Activated CD4-positive, alpha-beta memory T cell treated with anti-CD3 and anti-CD28 coated beads, Interleukin-2, amount 10 ng/mL, durations not matched to agents 7 days and 5 days (primary cell): ENCODE data around the gene PTGDR2. TPM values are rescaled to one million over a fixed set of nuclear protein-coding genes. Genes with fewer than 3 reads are reported as not detected.
"Not testable (repeated sequence)": the region's sequence is repeated elsewhere in the genome, so short reads cannot be mapped to it uniquely, and the experiment has no call there.

Experiments
- CTCF ChIA-PET: fragments of 350-600 bp; sonication (Branson Sonifier 250); formaldehyde crosslinking; loops from one replicate; lab custom pipeline; 2021; ENCODE audit warnings: antibody characterized with exemption, inconsistent platforms; lab: Charles Lee
- POLR2A ChIA-PET: fragments of 350-600 bp; sonication (Branson Sonifier 250); formaldehyde crosslinking; loops from one replicate; lab custom pipeline; 2021; ENCODE audit warnings: antibody characterized with exemption; lab: Charles Lee
- DNase-seq: peaks from one replicate; pipeline ENCODE4 v3.0.0-alpha.2; 2020
- H3K27ac Mint-ChIP-seq: one replicate; pipeline ENCODE4 v1.8.0; 2021; ENCODE audit warnings: mild to moderate bottlenecking, mixed read lengths
- H3K27me3 Mint-ChIP-seq: one replicate; pipeline ENCODE4 v1.8.0; 2021; ENCODE audit warnings: mixed read lengths
- H3K36me3 Mint-ChIP-seq: one replicate; pipeline ENCODE4 v1.8.0; 2021; ENCODE audit warnings: low read depth, mixed read lengths
- H3K4me1 Mint-ChIP-seq: one replicate; pipeline ENCODE4 v1.8.0; 2021; ENCODE audit warnings: mixed read lengths
- H3K4me3 Mint-ChIP-seq: one replicate; pipeline ENCODE4 v1.8.0; 2021; ENCODE audit warnings: mild to moderate bottlenecking, mixed read lengths
- H3K9me3 Mint-ChIP-seq: one replicate; pipeline ENCODE4 v1.8.0; 2021; ENCODE audit warnings: mixed read lengths
- total RNA-seq, 2 experiments: library from RNA; stranded (reverse); gene quantifications; one replicate each; pipeline ENCODE4 v1.2.3, GENCODE V29; 2021

The PTGDR2 gene
- total RNA-seq, 2 experiments from 2014 or later, result 5.7 TPM

DNA sequence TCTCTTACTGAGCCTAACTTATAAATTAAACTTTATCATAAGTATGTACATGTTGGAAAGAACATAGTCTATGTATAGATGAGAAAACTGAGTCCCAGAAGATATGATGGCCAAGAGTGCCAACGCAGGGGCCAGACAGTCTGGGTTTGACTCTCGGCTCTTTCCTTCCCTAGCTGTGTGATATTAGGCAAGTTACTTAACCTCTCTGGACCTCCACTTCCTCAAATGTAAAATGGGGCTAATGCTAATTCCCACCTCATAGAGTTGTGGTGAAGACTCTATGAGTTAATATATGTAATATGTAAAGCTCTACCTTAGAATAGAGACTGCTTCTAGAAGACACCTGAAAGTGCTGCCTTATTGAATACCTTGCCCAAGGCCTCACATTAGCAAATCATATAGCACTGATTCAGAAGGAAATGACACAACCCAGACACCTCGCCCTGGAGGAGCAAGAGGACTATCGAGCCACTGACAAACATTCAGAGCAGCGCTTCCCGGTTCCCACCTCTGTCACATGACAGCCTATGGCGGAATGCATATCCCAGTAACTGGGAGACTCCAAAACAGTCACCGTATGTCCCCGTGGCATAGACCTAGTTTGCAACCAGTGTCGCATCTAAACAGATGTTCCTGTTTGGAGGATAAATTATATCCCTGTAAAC lies 25.1 kb downstream of the PTGDR2 start:
- no peak overlapping the region for H3K27ac Mint-ChIP-seq
- POLR2A ChIA-PET, result interaction anchor here (0.6 to 2.4 kb wide), 4 partner anchors 42 to 141 kb away, joined by 3 to 20 read pairs (median 6); partner anchors contain the start of gene CD6
- no peak overlapping the region for H3K4me3 Mint-ChIP-seq

DNA sequence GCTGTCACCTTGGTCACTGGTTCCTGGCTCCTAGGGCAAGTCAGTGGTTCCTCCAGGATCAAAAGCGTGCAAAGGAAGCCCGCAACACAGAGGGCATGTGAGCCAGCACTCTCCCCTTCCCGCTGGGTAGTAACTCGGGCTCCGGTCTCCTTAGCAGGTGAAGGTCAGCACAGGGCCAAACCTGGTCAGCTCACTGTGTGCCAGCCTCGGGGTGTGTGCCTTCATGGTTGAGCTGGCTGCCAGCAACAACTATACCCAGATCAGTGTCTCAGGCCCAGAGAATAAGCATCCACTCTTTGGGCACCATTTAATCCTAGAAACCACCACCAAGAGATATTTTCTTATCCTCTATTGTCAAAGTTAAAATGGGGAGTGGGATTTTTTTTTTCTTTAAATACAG lies 30.0 kb downstream of the PTGDR2 start:
- CTCF ChIA-PET, result interaction anchor here (9.1 kb wide), 1 partner anchor 62 kb away, joined by 281 read pairs; no protein-coding TSS in a partner anchor
- Mint-ChIP-seq H3K4me1 (no peaks in the 10 kb centered on the region), H3K27ac (no peak overlapping the region), H3K27me3 (peaks cover 6% of the 10 kb centered on the region), H3K9me3 (no peaks in the 10 kb centered on the region), H3K4me3 (no peak overlapping the region), H3K36me3 (no peaks in the 10 kb centered on the region)
- POLR2A ChIA-PET, result no interaction called here
- no peak for DNase-seq

More for the DNA sequence above, 25.1 kb downstream of the PTGDR2 start:
- Mint-ChIP-seq H3K27me3 (peaks cover 7% of the 10 kb centered on the region), H3K4me1 (peaks cover 25% of the 10 kb centered on the region), H3K36me3 (no peaks in the 10 kb centered on the region), H3K9me3 (no peaks in the 10 kb centered on the region)
- CTCF ChIA-PET, result interaction anchor here (0.5 to 9.1 kb wide), 26 partner anchors 9 to 463 kb away, joined by 3 to 281 read pairs (median 6); partner anchors contain the start of genes CCDC86, PTGDR2, TMEM109 and ZP1
- no peak for DNase-seq

DNA sequence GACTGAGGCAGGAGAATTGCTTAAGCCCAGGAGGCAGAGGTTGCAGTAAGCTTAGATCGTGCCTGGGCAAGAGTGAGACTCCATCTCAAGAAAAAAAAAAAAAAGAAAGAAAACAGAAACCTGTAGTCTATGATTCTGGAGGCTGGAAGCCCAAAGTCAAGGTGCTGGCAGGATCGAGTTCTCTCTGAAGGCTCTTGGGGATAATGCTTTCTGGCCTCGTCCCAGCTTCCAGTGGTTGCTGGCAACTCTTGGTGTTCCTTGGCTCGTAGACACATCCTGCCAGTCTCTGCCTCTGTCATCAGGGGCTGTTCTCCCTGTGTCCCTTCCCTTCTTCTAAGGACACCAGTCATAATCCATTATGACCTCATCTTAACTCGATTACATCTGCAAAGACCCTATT lies 30.6 kb downstream of the PTGDR2 start:
- Mint-ChIP-seq H3K4me1 (no peaks in the 10 kb centered on the region), H3K9me3 (no peaks in the 10 kb centered on the region), H3K36me3 (no peaks in the 10 kb centered on the region), H3K27me3 (peaks cover 6% of the 10 kb centered on the region), H3K27ac (no peak overlapping the region), H3K4me3 (no peak overlapping the region)
- ChIA-PET CTCF (interaction anchor here (0.7 to 9.1 kb wide), 2 partner anchors 13 to 63 kb away, joined by 4 to 281 read pairs; no protein-coding TSS in a partner anchor), POLR2A (no interaction called here)
- DNase-seq, result no peak

GRCh38 chr11:60823745-60824306 lies 31.9 kb downstream of the PTGDR2 start:
- H3K27me3 Mint-ChIP-seq, H3K4me1 Mint-ChIP-seq, DNase-seq, H3K27ac Mint-ChIP-seq, H3K9me3 Mint-ChIP-seq, H3K36me3 Mint-ChIP-seq, H3K4me3 Mint-ChIP-seq, POLR2A ChIA-PET: not testable (repeated sequence)
- CTCF ChIA-PET, result interaction anchor here (9.1 kb wide), 1 partner anchor 64 kb away, joined by 281 read pairs; no protein-coding TSS in a partner anchor

DNA sequence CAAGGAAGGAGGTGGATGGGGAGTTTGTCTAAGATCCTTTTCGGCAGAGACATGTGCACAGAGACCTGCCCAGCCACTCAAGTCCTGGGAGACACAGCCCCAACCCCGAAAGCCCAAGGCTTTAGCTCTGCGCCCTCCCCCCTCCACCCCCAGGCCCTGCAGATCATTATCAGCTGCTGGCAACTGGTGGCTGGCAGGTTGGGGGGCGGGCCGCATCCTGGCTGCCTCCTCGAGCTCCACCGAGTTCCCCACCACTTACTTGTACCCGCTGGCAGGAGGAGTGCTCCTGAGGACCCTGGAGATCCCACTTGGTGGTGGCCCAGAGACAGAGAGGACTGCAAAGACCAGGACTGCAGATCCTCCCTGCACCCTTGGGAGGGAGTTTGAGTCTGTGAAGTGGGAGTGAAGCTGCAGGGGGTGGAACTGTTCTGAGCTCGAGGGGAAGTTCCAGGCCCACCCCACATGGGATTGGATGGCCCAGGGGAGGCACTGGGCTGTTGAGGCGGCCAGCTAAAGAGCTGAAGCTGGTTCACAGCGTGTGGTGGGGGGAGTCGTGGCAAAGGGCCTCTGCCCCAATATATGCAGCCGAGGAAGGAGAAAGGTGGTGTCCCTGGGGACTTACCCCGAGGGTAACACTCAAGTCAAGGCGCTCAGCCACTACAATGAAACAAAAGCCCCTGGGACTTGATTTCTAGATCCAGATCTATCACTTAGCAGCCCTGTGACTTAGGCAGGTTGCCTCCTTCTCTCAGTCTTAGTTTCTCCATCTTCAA lies 33.7 kb downstream of the PTGDR2 start:
- no peak overlapping the region for H3K27ac Mint-ChIP-seq
- CTCF ChIA-PET, result interaction anchor here (1.1 to 2.5 kb wide), 2 partner anchors 8 to 66 kb away, joined by 4 to 7 read pairs; no protein-coding TSS in a partner anchor
- no peak overlapping the region for H3K4me3 Mint-ChIP-seq
- H3K27me3 Mint-ChIP-seq, result peaks cover 6% of the 10 kb centered on the region
- peaks cover 4% of the 10 kb centered on the region for H3K9me3 Mint-ChIP-seq
- no peak for DNase-seq
- POLR2A ChIA-PET, result no interaction called here
- no peaks in the 10 kb centered on the region for H3K36me3 Mint-ChIP-seq
- H3K4me1 Mint-ChIP-seq, result no peaks in the 10 kb centered on the region

DNA sequence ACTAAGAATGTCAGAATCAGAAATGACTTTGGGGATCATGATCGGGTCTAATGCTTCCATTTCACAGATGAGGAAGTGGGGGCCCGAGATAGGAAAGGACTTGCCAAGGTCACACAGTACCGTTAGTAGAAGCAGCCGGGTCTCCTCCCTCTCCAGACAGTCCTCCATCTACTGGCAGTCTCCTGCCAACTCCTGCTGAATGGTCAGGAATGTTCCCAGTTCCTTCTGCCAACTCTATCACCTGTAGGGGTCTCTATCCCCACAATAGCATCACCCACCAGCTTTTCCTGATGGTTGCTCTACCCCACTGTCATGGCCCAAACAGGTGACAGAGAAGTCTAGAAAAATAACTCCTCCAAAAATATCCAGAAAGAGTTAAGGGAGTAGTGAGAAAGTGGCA lies 37.7 kb downstream of the PTGDR2 start:
- Mint-ChIP-seq H3K9me3 (peaks cover 12% of the 10 kb centered on the region), H3K27me3 (peaks cover 7% of the 10 kb centered on the region), H3K4me3 (no peak overlapping the region), H3K4me1 (no peaks in the 10 kb centered on the region), H3K27ac (no peak overlapping the region), H3K36me3 (peaks cover 2% of the 10 kb centered on the region)
- no peak for DNase-seq
- CTCF ChIA-PET, result interaction anchor here (1.7 kb wide), 1 partner anchor 14 kb away, joined by 7 read pairs; no protein-coding TSS in a partner anchor
- POLR2A ChIA-PET, result no interaction called here

- H3K4me3 Mint-ChIP-seq, result no peak overlapping the region
- ChIA-PET POLR2A (no interaction called here), CTCF (interaction anchor here (1.7 kb wide), 1 partner anchor 15 kb away, joined by 7 read pairs; no protein-coding TSS in a partner anchor)
- peaks cover 2% of the 10 kb centered on the region for H3K36me3 Mint-ChIP-seq
- no peak overlapping the region for H3K27ac Mint-ChIP-seq
- DNase-seq, result no peak
- no peaks in the 10 kb centered on the region for H3K4me1 Mint-ChIP-seq
- H3K9me3 Mint-ChIP-seq, result peaks cover 12% of the 10 kb centered on the region
- peaks cover 10% of the 10 kb centered on the region for H3K27me3 Mint-ChIP-seq
Observed at GRCh38 chr11:60816590-60817157, 39.1 kb downstream of the PTGDR2 start.

DNA sequence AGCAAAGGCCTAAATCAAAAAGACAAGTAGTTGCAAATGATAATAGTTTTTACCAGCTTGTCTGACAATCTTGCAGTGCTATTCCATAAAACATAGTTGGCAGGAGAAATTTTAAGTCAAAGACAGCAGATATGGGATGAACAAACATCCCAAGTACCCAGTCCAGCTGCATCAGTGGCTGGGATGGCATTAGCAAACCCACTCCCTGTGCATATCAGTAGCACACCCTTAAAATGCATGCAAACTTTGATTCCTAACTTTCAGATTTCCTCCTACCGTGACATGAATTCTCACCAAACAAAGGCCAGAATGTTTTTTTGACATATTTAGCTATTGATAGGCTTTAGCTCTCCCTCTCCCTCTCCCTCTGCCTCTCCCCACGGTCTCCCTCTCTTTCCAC lies 41.6 kb downstream of the PTGDR2 start:
- H3K9me3 Mint-ChIP-seq, result peaks cover 12% of the 10 kb centered on the region
- H3K27me3 Mint-ChIP-seq, result peaks cover 8% of the 10 kb centered on the region
- no peak overlapping the region for H3K27ac Mint-ChIP-seq
- no peak overlapping the region for H3K4me3 Mint-ChIP-seq
- POLR2A ChIA-PET, result no interaction called here
- H3K4me1 Mint-ChIP-seq, result no peaks in the 10 kb centered on the region
- no peak for DNase-seq
- CTCF ChIA-PET, result no interaction called here
- H3K36me3 Mint-ChIP-seq, result peaks cover 2% of the 10 kb centered on the region

DNA sequence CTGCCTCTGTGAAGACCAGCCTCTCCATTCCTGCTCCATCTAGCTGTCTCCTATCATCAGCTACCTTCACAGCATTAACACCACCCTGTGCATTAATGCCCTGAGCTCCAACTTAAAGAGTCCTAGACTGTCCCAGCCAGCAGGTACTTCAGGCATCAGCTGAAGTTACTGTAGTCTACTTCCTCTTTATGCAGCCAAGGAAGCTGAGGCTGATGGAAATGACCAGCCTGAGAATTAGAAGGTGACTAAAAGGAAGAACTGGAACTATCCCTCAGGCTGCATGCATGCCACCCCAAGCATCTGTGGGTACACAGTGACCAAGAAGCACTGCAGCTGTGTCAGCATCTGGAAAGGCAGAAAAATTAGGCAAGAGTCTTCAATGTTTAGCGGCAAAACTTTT lies 42.4 kb downstream of the PTGDR2 start:
- H3K9me3 Mint-ChIP-seq, result peaks cover 12% of the 10 kb centered on the region
- H3K27me3 Mint-ChIP-seq, result peaks cover 8% of the 10 kb centered on the region
- H3K27ac Mint-ChIP-seq, result no peak overlapping the region
- H3K4me3 Mint-ChIP-seq, result no peak overlapping the region
- CTCF ChIA-PET, result no interaction called here
- POLR2A ChIA-PET, result no interaction called here
- no peak for DNase-seq
- peaks cover 2% of the 10 kb centered on the region for H3K36me3 Mint-ChIP-seq
- no peaks in the 10 kb centered on the region for H3K4me1 Mint-ChIP-seq

GRCh38 chr11:60810569-60810968 lies 45.2 kb downstream of the PTGDR2 start:
- Mint-ChIP-seq H3K27ac (no peak overlapping the region), H3K27me3 (peaks cover 10% of the 10 kb centered on the region), H3K4me3 (no peak overlapping the region), H3K36me3 (no peaks in the 10 kb centered on the region), H3K4me1 (no peaks in the 10 kb centered on the region), H3K9me3 (no peaks in the 10 kb centered on the region)
- POLR2A ChIA-PET, result no interaction called here
- DNase-seq, result no peak
- CTCF ChIA-PET, result no interaction called here

DNA sequence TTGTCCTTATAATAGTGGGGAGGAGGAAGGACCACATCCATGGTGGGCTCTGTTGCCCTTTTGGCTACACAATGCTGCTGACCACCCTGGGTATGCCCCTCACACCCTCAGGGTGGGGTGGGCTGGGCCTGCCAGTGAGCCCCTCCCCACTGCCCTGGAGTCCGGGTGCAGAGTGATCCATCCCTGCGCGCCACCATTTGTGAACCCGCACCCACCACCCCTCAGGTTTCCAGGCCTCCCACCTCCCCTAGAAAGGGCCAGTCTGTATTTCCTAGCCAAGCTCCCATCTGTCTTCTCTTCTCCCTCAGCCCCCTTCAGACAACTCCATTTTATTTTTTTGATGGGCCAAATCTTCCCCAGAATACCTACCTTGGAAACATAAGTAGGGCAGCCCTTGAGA lies 45.6 kb downstream of the PTGDR2 start:
- Mint-ChIP-seq H3K4me3 (no peak overlapping the region), H3K4me1 (no peaks in the 10 kb centered on the region), H3K27me3 (peaks cover 11% of the 10 kb centered on the region), H3K36me3 (no peaks in the 10 kb centered on the region), H3K27ac (no peak overlapping the region), H3K9me3 (no peaks in the 10 kb centered on the region)
- no peak for DNase-seq
- CTCF ChIA-PET, result no interaction called here
- POLR2A ChIA-PET, result no interaction called here

DNA sequence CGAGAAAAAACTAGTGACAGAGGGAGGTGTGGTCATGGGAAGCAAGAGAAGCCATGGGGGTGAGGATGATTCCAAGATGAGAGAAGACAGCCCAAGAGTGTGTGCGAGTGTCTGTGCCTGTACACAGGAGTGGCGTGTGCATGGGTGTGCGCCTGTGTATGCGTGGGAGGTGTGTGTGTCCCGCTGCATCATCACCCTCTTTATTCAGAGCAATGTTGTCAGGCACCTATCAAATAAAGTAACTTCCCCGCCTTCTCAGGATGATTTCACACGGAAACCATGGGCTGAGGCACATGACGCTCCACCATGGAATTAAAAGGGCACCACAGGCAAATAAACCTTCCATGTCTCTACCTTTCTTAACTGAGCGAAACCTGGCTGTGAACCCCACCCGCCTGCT lies 46.1 kb downstream of the PTGDR2 start:
- CTCF ChIA-PET, result no interaction called here
- no peak overlapping the region for H3K27ac Mint-ChIP-seq
- no peaks in the 10 kb centered on the region for H3K9me3 Mint-ChIP-seq
- POLR2A ChIA-PET, result no interaction called here
- no peak for DNase-seq
- H3K4me3 Mint-ChIP-seq, result no peak overlapping the region
- H3K36me3 Mint-ChIP-seq, result no peaks in the 10 kb centered on the region
- no peaks in the 10 kb centered on the region for H3K4me1 Mint-ChIP-seq
- peaks cover 11% of the 10 kb centered on the region for H3K27me3 Mint-ChIP-seq

GRCh38 chr11:60809249-60809648 lies 46.5 kb downstream of the PTGDR2 start:
- Mint-ChIP-seq H3K9me3 (no peaks in the 10 kb centered on the region), H3K4me3 (no peak overlapping the region), H3K27ac (no peak overlapping the region), H3K4me1 (no peaks in the 10 kb centered on the region), H3K36me3 (no peaks in the 10 kb centered on the region), H3K27me3 (peaks cover 11% of the 10 kb centered on the region)
- POLR2A ChIA-PET, result no interaction called here
- DNase-seq, result no peak
- CTCF ChIA-PET, result no interaction called here
